Tibial nerve (tissue), 4 donors: ENCODE measurements around the gene SUGCT. TPM values are rescaled to one million over a fixed set of nuclear protein-coding genes. Genes with fewer than 3 reads are reported as not detected.

Experiments used
- DNase-seq, 2 donors: peaks; one replicate each; pipeline ENCODE4 v3.0.0-alpha.2; 2019; ENCODE audit warnings: low spot score in 2 of 2
- H3K27ac ChIP-seq, 4 donors: fragments of 200-600 bp; sonication (generic) in 3 of 4; one replicate each; pipeline ENCODE4 v1.5.1; 2017 to 2019; ENCODE audit warnings: mild to moderate bottlenecking in 1 of 4
- H3K27me3 ChIP-seq, 2 donors: fragments of 200-600 bp; sonication (generic) in 1 of 2; one replicate each; pipeline versions ENCODE4 v1.5.1 to v1.6.0; 2017 to 2019
- H3K36me3 ChIP-seq, 3 donors: fragments of 200-600 bp; sonication (generic); one replicate each; pipeline ENCODE4 v1.5.1; 2018 to 2019
- H3K4me1 ChIP-seq, 4 donors: fragments of 200-600 bp; sonication (generic) in 3 of 4; one replicate each; pipeline ENCODE4 v1.5.1; 2017 to 2019
- H3K4me3 ChIP-seq, 4 donors: fragments of 200-600 bp; sonication (generic) in 3 of 4; one replicate each; pipeline ENCODE4 v1.5.1; 2017 to 2019; ENCODE audit warnings: mild to moderate bottlenecking in 1 of 4, moderate library complexity in 1 of 4
- H3K9me3 ChIP-seq, 4 donors: fragments of 200-600 bp; sonication (generic) in 3 of 4; one replicate each; pipeline ENCODE4 v1.5.1; 2017 to 2019
- CTCF ChIP-seq, 5 experiments: fragments of 200-600 bp in 3 of 5; fragments of 450-650 bp in 2 of 5; sonication (generic) in 3 of 5; IDR thresholded peaks; one replicate each; pipeline ENCODE4 v1.5.1; 2016 to 2019; ENCODE audit warnings: antibody characterized with exemption in 5 of 5, mild to moderate bottlenecking in 3 of 5, moderate library complexity in 2 of 5
- EP300 ChIP-seq, 2 donors: sonication (generic); formaldehyde crosslinking; IDR thresholded peaks; one replicate each; pipeline ENCODE4 v1.6.1; 2017; ENCODE audit warnings: antibody characterized with exemption in 2 of 2, mild to moderate bottlenecking in 1 of 2
- POLR2A ChIP-seq, 2 donors: fragments of 450-650 bp; IDR thresholded peaks; one replicate each; pipeline ENCODE4 v1.6.1; 2017; ENCODE audit warnings: antibody characterized with exemption in 2 of 2, mild to moderate bottlenecking in 2 of 2, moderate library complexity in 2 of 2
- WGBS, 2 donors: methylation state at CpG; one replicate each; pipeline ENCODE4 v1.1.5; 2018; 5-methylcytosine and 5-hydroxymethylcytosine counted together
- total RNA-seq, 4 donors: library from RNA; depleted of rRNA; stranded (reverse); fragments of >200 nt; gene quantifications; one replicate each; pipeline ENCODE4 v1.1.0, GENCODE V29; 2016

The SUGCT gene
- total RNA-seq, 4 donors from 2014 or later: 2.7 to 20.8 (median 6.2) TPM

GRCh38 chr7:40316176-40316575 is 181.4 kb downstream of the SUGCT start:
- no peaks in the 10 kb centered on the region for H3K27me3 ChIP-seq
- no peaks in the 10 kb centered on the region for H3K9me3 ChIP-seq
- H3K4me1 ChIP-seq: no peaks in the 10 kb centered on the region
- H3K27ac ChIP-seq: no peak overlapping the region
- TF ChIP-seq CTCF (IDR thresholded peaks at IDR 0.05): no peak
- TF ChIP-seq EP300 (IDR thresholded peaks at IDR 0.05): no peak
- TF ChIP-seq POLR2A (IDR thresholded peaks at IDR 0.05): no peak
- no peaks in the 10 kb centered on the region for H3K36me3 ChIP-seq
- whole genome bisulfite sequencing, 2 donors: 69% methylated on average over 3 of the region's 3 CpGs
- H3K4me3 ChIP-seq: no peak overlapping the region
- no peak for DNase-seq

GRCh38 chr7:40324914-40325313 is 190.1 kb downstream of the SUGCT start:
- Histone ChIP-seq H3K36me3 (no peaks in the 10 kb centered on the region), H3K4me1 (no peaks in the 10 kb centered on the region), H3K27me3 (no peaks in the 10 kb centered on the region), H3K27ac (no peak overlapping the region), H3K9me3 (no peaks in the 10 kb centered on the region), H3K4me3 (no peak overlapping the region)
- no peak for DNase-seq
- no peak for TF ChIP-seq CTCF (IDR thresholded peaks at IDR 0.05)
- no peak for TF ChIP-seq EP300 (IDR thresholded peaks at IDR 0.05)
- TF ChIP-seq POLR2A (IDR thresholded peaks at IDR 0.05): no peak

GRCh38 chr7:40327113-40327512 is 192.3 kb downstream of the SUGCT start:
- Histone ChIP-seq H3K4me3 (no peak overlapping the region), H3K36me3 (no peaks in the 10 kb centered on the region), H3K27me3 (no peaks in the 10 kb centered on the region), H3K27ac (no peak overlapping the region), H3K4me1 (peaks cover 0 to 5% (median 0%) of the 10 kb centered on the region in 4 donors), H3K9me3 (no peaks in the 10 kb centered on the region)
- TF ChIP-seq EP300 (IDR thresholded peaks at IDR 0.05) (no peak), POLR2A (IDR thresholded peaks at IDR 0.05) (no peak), CTCF (IDR thresholded peaks at IDR 0.05) (no peak)
- DNase-seq: no peak
- 97% methylated on average over 2 of the region's 2 CpGs for WGBS, 2 donors

- Histone ChIP-seq H3K9me3 (no peaks in the 10 kb centered on the region), H3K27me3 (no peaks in the 10 kb centered on the region), H3K4me1 (peaks cover 0 to 9% (median 0%) of the 10 kb centered on the region in 4 donors), H3K36me3 (no peaks in the 10 kb centered on the region), H3K27ac (no peak overlapping the region), H3K4me3 (no peak overlapping the region)
- TF ChIP-seq CTCF (IDR thresholded peaks at IDR 0.05) (no peak), EP300 (IDR thresholded peaks at IDR 0.05) (no peak), POLR2A (IDR thresholded peaks at IDR 0.05) (no peak)
- DNase-seq: no peak
These were observed 193.1 kb downstream of the SUGCT start for GRCh38 chr7:40327873-40328272.

GRCh38 chr7:40329601-40330153 is 194.9 kb downstream of the SUGCT start:
- Histone ChIP-seq H3K27me3 (no peaks in the 10 kb centered on the region), H3K27ac (no peak overlapping the region), H3K9me3 (no peaks in the 10 kb centered on the region), H3K4me3 (no peak overlapping the region), H3K4me1 (peaks cover 0 to 9% (median 0%) of the 10 kb centered on the region in 4 donors), H3K36me3 (no peaks in the 10 kb centered on the region)
- WGBS, 2 donors: 36 to 71% methylated on average over 1 of the region's 1 CpG
- no peak for DNase-seq
- TF ChIP-seq EP300 (IDR thresholded peaks at IDR 0.05): no peak
- TF ChIP-seq CTCF (IDR thresholded peaks at IDR 0.05): peak; percentile 60 to 75 (median 71)
- no peak for TF ChIP-seq POLR2A (IDR thresholded peaks at IDR 0.05)
